Kasumi-1 (cell line): Measurements from ENCODE around the gene NAPSA.

Experiments
- DNase-seq, 2 experiments: peaks; one replicate each; lab custom pipeline; 2025; lab: John Stamatoyannopoulos, UW

The NAPSA gene

GRCh38 chr19:50384685-50385535 is 19.5 kb upstream of the NAPSA start:
- peak; percentile 29 to 42 for DNase-seq

DNA sequence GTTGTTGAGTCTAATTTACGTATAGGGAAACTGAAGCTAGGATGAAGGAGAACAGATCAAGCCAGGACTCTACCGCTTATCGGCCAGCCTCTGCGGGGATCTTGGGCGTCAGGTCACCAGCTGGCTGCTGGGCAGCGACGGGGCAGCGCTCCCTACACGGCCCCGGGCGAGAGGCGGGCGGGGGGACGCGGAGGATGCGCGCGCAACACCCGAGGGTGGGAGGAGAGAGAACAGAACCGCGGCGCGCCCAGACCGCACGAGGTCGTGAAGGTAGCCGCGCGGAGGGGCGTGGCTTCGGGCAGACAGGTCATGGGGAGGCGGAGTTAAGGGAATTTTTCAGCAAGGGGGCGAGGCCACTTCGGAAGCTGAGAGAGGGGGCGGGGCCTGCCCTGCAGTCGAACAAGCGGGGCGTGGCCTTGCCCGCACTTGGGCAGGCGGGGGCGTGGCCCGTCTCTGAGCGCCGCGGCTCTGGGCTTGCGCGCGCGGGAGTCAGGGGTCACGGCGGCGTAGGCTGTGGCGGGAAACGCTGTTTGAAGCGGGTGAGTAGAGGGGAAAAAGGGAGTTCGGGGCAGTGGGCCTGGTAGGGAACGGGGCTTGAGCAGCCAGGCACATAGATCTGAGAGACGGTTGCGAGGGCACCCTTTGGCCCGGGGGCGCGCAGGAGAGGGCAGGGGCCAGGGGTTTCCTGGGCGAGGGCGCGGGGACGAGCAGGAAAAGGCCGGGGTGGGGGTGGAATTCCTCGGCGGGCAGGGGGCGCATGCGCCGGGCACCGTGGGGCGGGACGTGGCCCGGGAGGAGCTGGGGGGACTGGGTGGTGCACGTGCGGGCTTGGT is 18.6 kb upstream of the NAPSA start, which contains the start of gene POLD1:
TSS of gene POLD1 (plus strand) at position 496 of the 833 bp plus-strand sequence. CDS start 14,505 bp downstream, outside the sequence.
- peak; percentile 95 to 97 for DNase-seq

DNA sequence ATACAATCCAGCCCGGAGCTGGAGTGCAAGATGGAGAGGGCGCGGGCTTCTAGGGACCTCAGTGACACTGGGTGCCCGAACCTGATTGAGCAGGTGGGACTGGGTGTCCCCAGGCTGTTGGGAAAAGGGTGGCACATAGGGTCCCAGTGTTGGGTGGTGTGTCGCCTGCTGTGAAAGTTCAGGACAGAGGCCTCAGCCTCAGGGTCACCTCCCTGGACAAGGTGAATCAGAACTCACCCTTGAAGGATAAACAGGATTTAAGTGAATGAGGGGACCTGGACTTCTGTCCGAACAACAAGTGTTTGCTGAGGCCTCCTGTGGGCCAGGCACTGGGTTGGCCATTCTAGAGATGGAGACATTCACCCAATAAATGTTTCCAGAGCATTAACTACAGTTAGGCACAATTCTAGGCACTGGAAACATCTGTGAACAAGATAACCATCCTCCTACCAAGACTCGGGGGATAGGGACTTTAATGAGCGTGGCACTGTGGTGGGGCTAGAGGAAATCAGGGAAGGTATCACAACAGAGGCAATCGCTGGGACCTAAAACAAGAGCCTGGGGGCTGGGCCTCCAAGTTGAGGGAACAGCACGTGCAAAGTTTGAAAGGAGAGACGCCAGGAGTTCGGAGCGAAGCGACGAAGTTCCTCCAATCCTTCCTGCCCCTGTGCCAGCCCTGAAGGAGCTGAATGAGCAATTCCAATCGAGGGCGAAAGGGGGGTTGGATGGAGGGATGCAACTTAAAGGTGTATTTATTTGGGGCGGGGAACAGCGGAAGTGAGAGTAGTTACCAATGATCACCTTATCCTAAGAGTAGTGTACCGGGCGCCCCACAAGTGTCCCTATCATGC is 17.8 kb upstream of the NAPSA start:
- DNase-seq = peak in 1 of 2 experiments; percentile 56

DNA sequence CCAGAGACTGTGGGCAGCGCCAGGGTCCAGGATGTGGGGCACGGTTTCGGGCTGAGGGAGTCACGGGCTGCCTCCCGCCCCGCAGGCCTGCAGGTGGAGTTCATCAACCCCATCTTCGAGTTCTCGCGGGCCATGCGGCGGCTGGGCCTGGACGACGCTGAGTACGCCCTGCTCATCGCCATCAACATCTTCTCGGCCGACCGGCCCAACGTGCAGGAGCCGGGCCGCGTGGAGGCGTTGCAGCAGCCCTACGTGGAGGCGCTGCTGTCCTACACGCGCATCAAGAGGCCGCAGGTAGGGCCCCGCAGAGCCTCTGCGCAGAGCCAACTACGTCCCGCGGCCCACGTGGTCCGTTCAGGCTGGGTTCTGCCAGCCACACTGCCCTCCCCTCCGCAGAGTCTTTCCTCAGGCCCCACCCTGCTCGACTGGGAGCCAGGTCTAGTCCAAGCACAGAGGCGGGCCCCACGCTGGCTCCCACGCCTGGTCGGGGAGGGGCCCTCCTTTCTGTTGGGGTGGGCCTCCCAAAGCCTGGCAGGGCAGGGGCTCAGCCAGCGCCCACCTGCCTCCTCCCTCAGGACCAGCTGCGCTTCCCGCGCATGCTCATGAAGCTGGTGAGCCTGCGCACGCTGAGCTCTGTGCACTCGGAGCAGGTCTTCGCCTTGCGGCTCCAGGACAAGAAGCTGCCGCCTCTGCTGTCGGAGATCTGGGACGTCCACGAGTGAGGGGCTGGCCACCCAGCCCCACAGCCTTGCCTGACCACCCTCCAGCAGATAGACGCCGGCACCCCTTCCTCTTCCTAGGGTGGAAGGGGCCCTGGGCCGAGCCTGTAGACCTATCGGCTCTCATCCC is 16.7 kb upstream of the NAPSA start:
- DNase-seq = no peak

DNA sequence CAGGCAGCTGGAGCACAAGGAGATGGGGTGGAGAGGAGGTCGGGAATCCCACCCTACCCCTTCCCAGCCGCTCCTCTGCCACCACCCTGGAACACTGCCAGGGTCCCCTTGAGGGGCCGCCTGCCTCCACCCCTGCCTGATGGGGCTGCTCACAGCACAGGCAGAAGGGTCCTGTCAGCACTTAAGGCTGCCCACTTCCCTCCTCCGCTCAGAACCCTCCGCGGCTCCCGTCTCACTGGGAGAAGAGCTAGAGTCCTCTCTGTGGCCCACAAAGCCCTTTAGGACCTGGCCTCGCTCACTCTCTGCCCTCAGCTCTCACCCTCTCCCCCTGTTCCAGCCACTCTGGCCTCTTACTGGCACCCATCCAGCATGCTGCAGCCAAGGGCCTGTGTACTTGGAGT is 15.3 kb upstream of the NAPSA start:
- DNase-seq = no peak

- no peak for DNase-seq
Observed at GRCh38 chr19:50380137-50380536, 14.7 kb upstream of the NAPSA start.

GRCh38 chr19:50379602-50380001 is 14.2 kb upstream of the NAPSA start:
- no peak for DNase-seq

- no peak for DNase-seq
Observed at GRCh38 chr19:50378863-50379236, 13.4 kb upstream of the NAPSA start.

DNA sequence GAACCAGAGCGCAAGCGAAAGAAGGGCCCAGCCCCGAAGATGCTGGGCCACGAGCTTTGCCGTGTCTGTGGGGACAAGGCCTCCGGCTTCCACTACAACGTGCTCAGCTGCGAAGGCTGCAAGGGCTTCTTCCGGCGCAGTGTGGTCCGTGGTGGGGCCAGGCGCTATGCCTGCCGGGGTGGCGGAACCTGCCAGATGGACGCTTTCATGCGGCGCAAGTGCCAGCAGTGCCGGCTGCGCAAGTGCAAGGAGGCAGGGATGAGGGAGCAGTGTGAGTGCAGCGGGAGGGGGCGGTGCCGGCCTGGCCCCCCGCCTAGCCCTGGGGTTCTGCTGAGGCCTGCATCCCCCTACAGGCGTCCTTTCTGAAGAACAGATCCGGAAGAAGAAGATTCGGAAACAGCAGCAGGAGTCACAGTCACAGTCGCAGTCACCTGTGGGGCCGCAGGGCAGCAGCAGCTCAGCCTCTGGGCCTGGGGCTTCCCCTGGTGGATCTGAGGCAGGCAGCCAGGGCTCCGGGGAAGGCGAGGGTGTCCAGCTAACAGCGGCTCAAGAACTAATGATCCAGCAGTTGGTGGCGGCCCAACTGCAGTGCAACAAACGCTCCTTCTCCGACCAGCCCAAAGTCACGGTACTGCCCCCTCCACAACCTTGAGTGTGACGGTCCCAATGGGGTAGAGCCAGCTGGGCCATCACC is 12.9 kb upstream of the NAPSA start:
- DNase-seq = no peak

GRCh38 chr19:50377517-50377916 is 12.1 kb upstream of the NAPSA start:
- DNase-seq = no peak

- DNase-seq = no peak
Observed at GRCh38 chr19:50377051-50377461, 11.6 kb upstream of the NAPSA start.

DNA sequence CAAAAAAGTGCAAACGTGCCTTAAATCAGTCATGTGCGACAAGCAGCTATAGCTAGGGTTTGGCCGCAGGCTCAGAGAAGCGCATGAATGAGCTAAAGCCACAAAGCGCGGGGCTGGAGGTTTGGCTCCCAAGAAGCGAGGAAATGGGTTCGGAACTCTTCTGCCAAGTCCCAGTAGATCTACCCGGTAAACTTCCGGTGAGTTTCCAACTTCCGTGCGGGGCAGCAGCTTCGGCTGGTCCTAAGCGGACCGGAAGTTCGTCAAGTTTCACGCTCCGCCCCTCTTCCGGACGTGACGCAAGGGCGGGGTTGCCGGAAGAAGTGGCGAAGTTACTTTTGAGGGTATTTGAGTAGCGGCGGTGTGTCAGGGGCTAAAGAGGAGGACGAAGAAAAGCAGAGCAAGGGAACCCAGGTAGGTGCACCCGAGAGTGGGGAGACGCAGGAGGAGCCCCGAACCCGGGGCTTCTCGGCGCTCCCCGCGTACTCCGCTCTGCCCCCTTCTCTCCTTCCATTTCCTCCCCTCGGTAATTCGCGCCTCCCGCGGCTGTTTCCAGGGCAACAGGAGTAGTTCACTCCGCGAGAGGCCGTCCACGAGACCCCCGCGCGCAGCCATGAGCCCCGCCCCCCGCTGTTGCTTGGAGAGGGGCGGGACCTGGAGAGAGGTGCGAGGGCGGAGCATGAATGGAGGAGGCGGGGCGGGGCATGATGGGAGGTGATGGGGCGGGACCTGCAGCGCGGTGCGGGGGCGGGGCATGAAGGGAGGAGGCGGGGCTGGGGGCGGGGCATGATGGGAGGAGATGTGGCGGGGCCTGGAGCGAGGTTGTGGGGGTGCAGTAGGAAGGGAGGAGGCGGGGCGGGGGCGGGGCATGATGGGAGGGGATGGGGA is 11.0 kb upstream of the NAPSA start, which contains the start of gene NR1H2:
TSS of gene NR1H2 (plus strand) at position 292 of the 885 bp plus-strand sequence. CDS start 1,149 bp downstream, outside the sequence.
- DNase-seq = peak; percentile 95

- no peak for DNase-seq
Observed at GRCh38 chr19:50371914-50372475, 6.6 kb upstream of the NAPSA start.

- DNase-seq = peak; percentile 66 to 73
Observed at GRCh38 chr19:50368649-50369570, 3.5 kb upstream of the NAPSA start.

DNA sequence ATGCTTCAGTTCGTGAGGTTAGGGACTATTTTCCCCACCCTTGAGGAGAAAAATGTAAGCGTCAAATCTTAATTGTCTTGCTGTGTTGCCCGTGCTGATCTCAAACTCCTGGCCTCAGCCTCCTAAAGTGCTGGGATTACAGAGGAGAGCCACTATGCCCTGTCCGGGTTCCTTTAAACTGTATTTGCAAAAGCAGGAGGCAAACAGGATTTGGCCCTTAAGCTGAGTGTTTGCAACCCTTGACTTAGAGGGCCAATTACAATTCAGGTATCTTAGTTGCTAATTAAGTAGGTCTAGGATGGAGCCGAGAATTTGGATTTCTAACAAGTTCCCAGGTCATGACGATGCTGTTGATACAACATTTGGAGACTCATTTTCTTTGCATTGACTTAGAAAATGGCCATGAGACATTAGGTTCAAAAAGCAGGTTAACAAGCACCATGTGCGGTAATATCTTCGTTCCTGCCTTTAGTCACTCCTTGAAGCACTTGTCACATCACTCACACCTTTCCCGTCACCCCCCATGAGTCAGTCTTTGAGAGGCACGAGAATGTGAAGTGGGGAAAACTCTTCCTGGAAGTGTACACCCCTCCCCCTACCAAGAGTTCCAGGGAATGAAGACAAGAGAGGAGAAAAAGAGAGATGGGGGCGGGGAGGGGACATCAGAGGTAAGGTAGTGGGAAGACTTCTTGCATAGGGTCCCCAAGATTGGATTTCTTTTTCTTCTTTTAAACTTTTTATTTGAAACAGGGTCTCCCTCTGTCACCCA is 2.6 kb downstream of the NAPSA start:
- no peak for DNase-seq

DNA sequence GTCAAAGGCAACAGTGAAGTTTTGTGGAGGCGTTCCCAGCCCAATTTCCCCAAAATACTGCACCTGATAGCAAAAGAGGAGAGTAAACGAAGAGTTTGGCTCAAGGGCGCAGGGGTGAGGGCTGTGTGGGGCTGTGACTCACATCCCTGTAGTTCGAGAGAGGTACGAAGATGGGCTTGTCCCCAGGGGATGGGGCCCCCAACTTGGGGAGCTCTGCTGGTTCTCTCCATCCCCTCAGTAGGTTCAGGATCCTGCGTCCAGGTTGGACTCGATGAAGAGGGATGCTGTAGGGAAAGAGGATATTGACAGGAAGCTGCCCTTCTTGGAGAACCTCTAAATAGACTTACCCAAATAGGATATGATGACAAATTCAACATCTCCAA is 3.4 kb downstream of the NAPSA start:
- no peak for DNase-seq
